HepG2 (cell line): Measurements from ENCODE around the gene EIF3B. TPM values are rescaled to one million over a fixed set of nuclear protein-coding genes. Genes with fewer than 3 reads are reported as not detected.

Source experiments
- CERS6 ChIP-seq: sonication (generic); formaldehyde crosslinking; IDR thresholded peaks from 2 replicates; pipeline ENCODE4 v1.5.0; 2020; ENCODE audit warnings: missing genetic modification reagents
- RBFOX2 ChIP-seq: fragments of 200-400 bp; formaldehyde crosslinking; IDR thresholded peaks from 2 replicates; pipeline ENCODE4 v1.6.1; 2017; ENCODE audit warnings: low read depth, mild to moderate bottlenecking, low read length
- ZFAT ChIP-seq: sonication (generic); formaldehyde crosslinking; conservative IDR thresholded peaks from 2 replicates; pipeline ENCODE4 v1.8.1; 2023; ENCODE audit warnings: missing genetic modification reagents, inconsistent platforms
- ZNF318 ChIP-seq: sonication (generic); formaldehyde crosslinking; IDR thresholded peaks from 2 replicates; pipeline ENCODE4 v1.4.0; 2020; ENCODE audit warnings: mild to moderate bottlenecking, missing genetic modification reagents
- polyA plus RNA-seq, 8 experiments: library from polyadenylated mRNA; depleted of rRNA in 3 of 8; stranded (reverse) in 7 of 8; unstranded in 1 of 8; fragments of >200 nt; fragmentation: Illumina TruSeq in 4 of 8; extraction: Trizol in 4 of 8; gene quantifications; 2 replicates each; pipeline versions ENCODE4 v1.2.1 to v1.2.3, GENCODE V29; 2011 to 2016; ENCODE audit warnings: low read depth in 4 of 8, missing spikeins in 1 of 8, mixed read lengths in 1 of 8; ENCODE audit not compliant: insufficient read depth in 1 of 8
- total RNA-seq, 5 experiments: library from RNA; depleted of rRNA; stranded (reverse); fragments of >200 nt; fragmentation: Illumina TruSeq; extraction: Trizol; gene quantifications; 2 replicates each; pipeline ENCODE4 v1.2.3, GENCODE V29; 2016; ENCODE audit warnings: low read depth in 1 of 5

The EIF3B gene
- total and polyA plus RNA-seq, 2 of the 13 experiments (the other 11 are each of a cell fraction or from before 2014, with no cell fraction given), result 92.2 to 241 TPM

- no peak for TF ChIP-seq ZNF318 (CRISPR knock-in tag)
- TF ChIP-seq ZFAT (CRISPR knock-in tag), result no peak
- TF ChIP-seq CERS6, result no peak
- peak; percentile 2; the same call in 1 of the 2 replicates for TF ChIP-seq RBFOX2
Measured at GRCh38 chr7:2384354-2385243, 30.0 kb downstream of the EIF3B start (continued).
